Tibial nerve (tissue), 4 donors: ENCODE data around the gene HOXA5. TPM values are rescaled to one million over a fixed set of nuclear protein-coding genes. Genes with fewer than 3 reads are reported as not detected.

Source experiments
- DNase-seq, 2 donors: peaks; one replicate each; pipeline ENCODE4 v3.0.0-alpha.2; 2019; ENCODE audit warnings: low spot score in 2 of 2
- H3K27ac ChIP-seq, 4 donors: fragments of 200-600 bp; sonication (generic) in 3 of 4; one replicate each; pipeline ENCODE4 v1.5.1; 2017 to 2019; ENCODE audit warnings: mild to moderate bottlenecking in 1 of 4
- H3K27me3 ChIP-seq, 2 donors: fragments of 200-600 bp; sonication (generic) in 1 of 2; one replicate each; pipeline versions ENCODE4 v1.5.1 to v1.6.0; 2017 to 2019
- H3K36me3 ChIP-seq, 3 donors: fragments of 200-600 bp; sonication (generic); one replicate each; pipeline ENCODE4 v1.5.1; 2018 to 2019
- H3K4me1 ChIP-seq, 4 donors: fragments of 200-600 bp; sonication (generic) in 3 of 4; one replicate each; pipeline ENCODE4 v1.5.1; 2017 to 2019
- H3K4me3 ChIP-seq, 4 donors: fragments of 200-600 bp; sonication (generic) in 3 of 4; one replicate each; pipeline ENCODE4 v1.5.1; 2017 to 2019; ENCODE audit warnings: mild to moderate bottlenecking in 1 of 4, moderate library complexity in 1 of 4
- H3K9me3 ChIP-seq, 4 donors: fragments of 200-600 bp; sonication (generic) in 3 of 4; one replicate each; pipeline ENCODE4 v1.5.1; 2017 to 2019
- EP300 ChIP-seq, 2 donors: sonication (generic); formaldehyde crosslinking; IDR thresholded peaks; one replicate each; pipeline ENCODE4 v1.6.1; 2017; ENCODE audit warnings: antibody characterized with exemption in 2 of 2, mild to moderate bottlenecking in 1 of 2
- POLR2A ChIP-seq, 2 donors: fragments of 450-650 bp; IDR thresholded peaks; one replicate each; pipeline ENCODE4 v1.6.1; 2017; ENCODE audit warnings: antibody characterized with exemption in 2 of 2, mild to moderate bottlenecking in 2 of 2, moderate library complexity in 2 of 2
- WGBS, 2 donors: methylation state at CpG; one replicate each; pipeline ENCODE4 v1.1.5; 2018; 5-methylcytosine and 5-hydroxymethylcytosine counted together
- total RNA-seq, 4 donors: library from RNA; depleted of rRNA; stranded (reverse); fragments of >200 nt; gene quantifications; one replicate each; pipeline ENCODE4 v1.1.0, GENCODE V29; 2016
- TF ChIP-seq, protein P1 (sequence below), 5 experiments: fragments of 200-600 bp in 3 of 5; fragments of 450-650 bp in 2 of 5; sonication (generic) in 3 of 5; IDR thresholded peaks; one replicate each; pipeline ENCODE4 v1.5.1; 2016 to 2019; ENCODE audit warnings: antibody characterized with exemption in 5 of 5, mild to moderate bottlenecking in 3 of 5, moderate library complexity in 2 of 5

The HOXA5 gene
- total RNA-seq, 4 donors from 2014 or later: 12.0 to 25.9 (median 16.6) TPM

DNA sequence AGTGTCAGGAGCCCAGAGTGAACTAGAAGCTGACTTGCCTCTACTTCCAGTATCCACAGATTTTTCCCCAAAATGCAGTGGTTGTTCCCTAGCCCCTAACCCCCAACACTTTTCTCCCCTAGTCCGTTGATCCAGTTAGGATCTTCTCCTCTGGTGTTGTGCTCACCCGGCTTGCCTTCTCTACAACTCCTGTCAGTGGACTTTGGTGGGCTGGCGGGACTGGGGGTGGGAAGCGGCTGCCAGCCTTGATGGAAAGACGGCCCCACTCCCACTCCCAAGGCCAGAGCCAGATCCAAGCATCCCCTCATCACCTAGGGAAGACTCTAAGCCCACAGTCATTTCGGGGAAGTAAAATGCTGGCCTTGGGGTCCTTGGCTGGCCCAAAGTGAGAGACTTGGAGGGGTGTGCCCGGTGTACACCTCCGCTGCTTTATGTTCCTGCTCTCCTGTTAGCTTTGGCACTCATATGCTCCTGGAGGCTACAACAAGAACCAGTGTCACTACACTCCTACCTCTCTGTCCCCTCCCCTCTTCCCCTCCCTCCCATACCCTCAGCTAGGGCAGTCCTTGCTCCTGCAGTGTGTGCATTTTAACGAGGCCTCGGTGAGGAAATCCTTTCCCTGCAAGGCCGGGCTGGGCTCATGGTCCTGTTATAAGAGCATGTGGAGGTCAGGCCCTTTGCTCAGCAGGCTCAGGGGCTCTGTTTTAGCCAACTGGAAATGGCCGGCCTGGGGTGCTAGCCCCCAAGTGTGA is 31.6 kb upstream of the HOXA5 start:
- peak in 1 of 2 donors; percentile 32 for DNase-seq
- Histone ChIP-seq H3K4me1 (peaks cover 0 to 45% (median 8%) of the 10 kb centered on the region in 4 donors), H3K4me3 (peak overlapping the region in 2 of 4 donors; percentile 5 to 74), H3K27me3 (peaks cover 0 to 93% of the 10 kb centered on the region in 2 donors), H3K9me3 (no peaks in the 10 kb centered on the region), H3K36me3 (no peaks in the 10 kb centered on the region), H3K27ac (peak overlapping the region; percentile 11 to 88 (median 84))
- TF ChIP-seq POLR2A (IDR thresholded peaks at IDR 0.05) (no peak), EP300 (IDR thresholded peaks at IDR 0.05) (no peak)
- TF ChIP-seq, protein P1, sequence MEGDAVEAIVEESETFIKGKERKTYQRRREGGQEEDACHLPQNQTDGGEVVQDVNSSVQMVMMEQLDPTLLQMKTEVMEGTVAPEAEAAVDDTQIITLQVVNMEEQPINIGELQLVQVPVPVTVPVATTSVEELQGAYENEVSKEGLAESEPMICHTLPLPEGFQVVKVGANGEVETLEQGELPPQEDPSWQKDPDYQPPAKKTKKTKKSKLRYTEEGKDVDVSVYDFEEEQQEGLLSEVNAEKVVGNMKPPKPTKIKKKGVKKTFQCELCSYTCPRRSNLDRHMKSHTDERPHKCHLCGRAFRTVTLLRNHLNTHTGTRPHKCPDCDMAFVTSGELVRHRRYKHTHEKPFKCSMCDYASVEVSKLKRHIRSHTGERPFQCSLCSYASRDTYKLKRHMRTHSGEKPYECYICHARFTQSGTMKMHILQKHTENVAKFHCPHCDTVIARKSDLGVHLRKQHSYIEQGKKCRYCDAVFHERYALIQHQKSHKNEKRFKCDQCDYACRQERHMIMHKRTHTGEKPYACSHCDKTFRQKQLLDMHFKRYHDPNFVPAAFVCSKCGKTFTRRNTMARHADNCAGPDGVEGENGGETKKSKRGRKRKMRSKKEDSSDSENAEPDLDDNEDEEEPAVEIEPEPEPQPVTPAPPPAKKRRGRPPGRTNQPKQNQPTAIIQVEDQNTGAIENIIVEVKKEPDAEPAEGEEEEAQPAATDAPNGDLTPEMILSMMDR (IDR thresholded peaks at IDR 0.05): no peak
- 56 to 82% methylated on average over 11 to 12 of the region's 12 CpGs for WGBS, 2 donors

DNA sequence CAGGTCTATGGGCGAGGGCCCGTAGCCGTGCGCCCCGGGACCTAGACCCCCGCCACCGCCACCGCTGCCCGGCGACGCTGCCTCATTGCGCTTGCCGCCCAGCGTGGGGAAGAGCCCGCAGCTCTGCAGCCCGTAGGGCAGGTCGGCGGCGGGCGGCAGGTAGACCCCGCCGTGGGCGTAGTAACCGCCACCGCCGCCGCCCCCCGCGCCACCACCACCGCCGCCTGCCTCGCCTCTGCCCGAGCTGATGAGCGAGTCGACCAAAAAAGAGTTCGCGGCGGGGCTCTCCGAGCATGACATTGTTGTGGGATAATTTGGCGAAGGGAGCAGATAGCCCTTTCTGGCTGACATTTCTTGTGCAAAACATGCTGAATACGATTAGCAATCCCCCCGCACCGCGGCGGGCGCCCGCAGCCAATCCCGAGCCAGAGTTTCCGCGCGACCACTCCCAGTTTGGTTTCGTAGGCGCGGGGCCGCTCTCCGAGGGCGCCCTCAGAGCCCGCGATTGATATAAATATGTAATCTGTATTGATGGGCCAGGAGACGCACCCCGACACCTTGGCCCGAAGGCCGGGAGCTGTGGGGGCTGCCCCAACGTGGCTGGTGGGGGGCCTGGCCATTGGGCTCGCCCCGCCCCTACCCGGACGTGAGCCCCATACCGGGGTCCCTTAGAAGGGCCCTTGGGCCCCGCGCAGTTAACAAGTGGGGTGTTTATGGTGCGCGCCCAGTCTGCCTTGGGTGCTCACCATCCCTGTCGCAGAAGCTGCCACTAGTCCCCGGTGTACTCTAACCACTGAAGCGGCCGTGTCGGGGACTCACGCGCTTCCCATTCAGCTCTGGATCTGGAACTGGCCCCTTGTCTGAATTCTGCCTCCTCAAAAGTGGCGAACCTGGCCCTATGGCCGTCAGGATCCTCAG is 30.7 kb upstream of the HOXA5 start, which contains the start of gene HOXA10:
HOXA10 (minus strand) TSS at position 365 of the 918 bp plus-strand sequence; CDS start at position 351, 14 bp downstream.
- peak in 1 of 2 donors; percentile 61 for DNase-seq
- H3K27me3 ChIP-seq: peaks cover 0 to 93% of the 10 kb centered on the region in 2 donors

DNA sequence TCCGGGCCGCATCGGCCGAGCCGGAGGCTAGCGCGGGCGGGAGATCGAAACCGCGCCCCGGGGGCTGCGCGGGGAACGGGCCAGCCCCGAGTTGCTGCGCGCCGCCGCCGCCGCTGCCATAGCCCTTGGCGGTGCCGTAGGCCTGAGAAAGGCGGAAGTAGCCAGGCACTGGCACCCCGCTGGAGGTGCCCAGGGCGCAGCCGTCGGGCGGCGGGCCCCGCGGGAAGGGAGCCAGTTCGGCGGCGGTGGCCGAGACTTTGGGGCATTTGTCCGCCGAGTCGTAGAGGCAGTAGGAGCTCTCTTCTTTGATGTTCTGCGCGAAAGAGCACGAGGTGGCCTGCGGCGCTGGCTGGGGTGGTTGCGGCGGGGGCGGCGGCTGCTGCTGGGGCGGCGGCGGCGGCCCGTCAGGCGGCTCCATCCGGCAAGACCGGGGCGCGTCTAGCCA is 30.1 kb upstream of the HOXA5 start:
- Histone ChIP-seq H3K27me3 (peaks cover 0 to 93% of the 10 kb centered on the region in 2 donors), H3K27ac (peak overlapping the region; percentile 80 to 88 (median 84)), H3K9me3 (no peaks in the 10 kb centered on the region), H3K36me3 (no peaks in the 10 kb centered on the region), H3K4me1 (peaks cover 0 to 48% (median 8%) of the 10 kb centered on the region in 4 donors), H3K4me3 (peak overlapping the region; percentile 54 to 74 (median 64))
- peak in 1 of 2 donors; percentile 12 for DNase-seq
- TF ChIP-seq, protein P1 (IDR thresholded peaks at IDR 0.05): no peak
- TF ChIP-seq POLR2A (IDR thresholded peaks at IDR 0.05) (no peak), EP300 (IDR thresholded peaks at IDR 0.05) (no peak)
- 0 to 2% methylated on average over 6 to 22 of the region's 59 CpGs for WGBS, 2 donors

More for the DNA sequence above, 30.7 kb upstream of the HOXA5 start, which contains the start of gene HOXA10:
- Histone ChIP-seq H3K4me1 (peaks cover 0 to 45% (median 8%) of the 10 kb centered on the region in 4 donors), H3K9me3 (no peaks in the 10 kb centered on the region), H3K27ac (peak within 1 kb of the TSS; percentile 80 to 88 (median 84)), H3K36me3 (no peaks in the 10 kb centered on the region), H3K4me3 (peak within 1 kb of the TSS; percentile 54 to 74 (median 64))
- WGBS, 2 donors: 12% methylated on average over 37 of the region's 82 CpGs
- TF ChIP-seq EP300 (IDR thresholded peaks at IDR 0.05) (peak in 1 of 2 donors; percentile 36), POLR2A (IDR thresholded peaks at IDR 0.05) (peak in 1 of 2 donors; percentile 26)
- TF ChIP-seq, protein P1 (IDR thresholded peaks at IDR 0.05): no peak

DNA sequence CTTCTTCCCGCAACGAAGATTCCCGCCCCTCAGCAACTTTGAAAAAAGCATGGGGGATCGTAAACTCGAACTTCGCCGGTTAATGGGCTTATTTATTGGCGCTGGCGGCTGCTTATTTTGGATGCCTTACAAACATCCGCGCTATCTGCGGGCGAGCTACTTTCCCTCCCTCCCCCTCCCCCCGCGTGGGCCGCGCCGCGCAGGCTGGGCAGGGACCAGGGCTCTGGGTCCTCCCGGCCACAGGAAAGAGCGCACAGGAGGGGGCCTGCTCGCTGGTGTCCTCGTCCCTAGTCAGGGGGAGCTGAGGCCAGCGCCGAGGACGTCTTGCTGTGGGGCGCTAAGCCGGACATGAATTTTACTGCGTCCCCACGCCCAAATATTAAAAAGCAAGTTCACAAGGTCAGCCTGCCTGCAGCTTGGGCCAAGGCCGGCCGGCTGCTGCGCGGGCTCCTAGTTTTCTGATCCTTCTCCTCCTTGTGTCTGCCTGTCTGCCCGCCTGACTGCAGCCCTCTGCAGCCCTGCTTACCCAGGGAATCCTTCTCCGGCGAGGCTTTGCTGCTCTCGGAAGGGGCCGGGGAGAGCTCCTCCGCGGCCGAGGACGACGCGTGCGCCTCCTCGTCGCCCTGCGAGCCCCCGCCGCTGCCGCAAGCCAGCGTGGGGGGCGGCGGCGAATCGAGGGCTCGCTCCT is 29.5 kb upstream of the HOXA5 start:
- WGBS, 2 donors: 0 to 2% methylated on average over 19 to 29 of the region's 58 CpGs
- Histone ChIP-seq H3K9me3 (no peaks in the 10 kb centered on the region), H3K27ac (peak overlapping the region; percentile 80 to 88 (median 84)), H3K27me3 (peaks cover 0 to 93% of the 10 kb centered on the region in 2 donors), H3K36me3 (no peaks in the 10 kb centered on the region), H3K4me3 (peak overlapping the region; percentile 54 to 74 (median 64)), H3K4me1 (peaks cover 0 to 48% (median 8%) of the 10 kb centered on the region in 4 donors)
- peak; percentile 73 to 74 for DNase-seq
- TF ChIP-seq POLR2A (IDR thresholded peaks at IDR 0.05): peak in 1 of 2 donors; percentile 38
- peak in 1 of 2 donors; percentile 75 for TF ChIP-seq EP300 (IDR thresholded peaks at IDR 0.05)
- TF ChIP-seq, protein P1 (IDR thresholded peaks at IDR 0.05): no peak
